ENCODE data around the gene CAV1.

The CAV1 gene

GRCh38 chr7:116535416-116535815, 10.6 kb downstream of the CAV1 start:
- in situ Hi-C loops (cut with HindIII; ENCODE audit: low sequenced_read_pairs), result no loop called here
- DNase-seq (ENCODE audit: low read depth), result no peak
- no peak overlapping the region for H3K4me3 ChIP-seq (ENCODE audit: low read depth, low read length)
- TF ChIP-seq CTCF (IDR thresholded peaks at IDR 0.05; ENCODE audit: low read depth, low read length, missing control alignments), result no peak

DNA sequence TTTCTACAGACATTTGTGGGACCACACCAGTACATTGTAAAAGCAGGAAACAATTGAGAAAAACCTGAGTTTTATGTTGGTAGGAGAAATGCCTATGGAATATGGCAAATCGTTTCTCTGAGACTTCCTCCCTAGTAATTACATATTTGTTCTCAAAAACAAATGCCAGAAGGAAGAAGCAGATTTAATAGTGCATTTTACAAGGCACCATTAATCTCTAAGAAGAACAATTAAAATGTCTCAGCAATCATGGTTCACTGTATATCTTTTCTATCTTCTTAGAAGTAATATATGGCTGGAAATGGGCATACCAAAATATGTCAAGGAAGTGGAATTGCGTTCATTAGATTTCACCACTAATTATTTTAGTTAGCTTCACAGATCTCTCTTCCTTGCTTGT, 13.3 kb downstream of the CAV1 start:
- in situ Hi-C loops (cut with HindIII; ENCODE audit: low sequenced_read_pairs), result no loop called here
- H3K4me3 ChIP-seq (ENCODE audit: low read depth, low read length), result no peak overlapping the region

GRCh38 chr7:116539879-116540278, 15.0 kb downstream of the CAV1 start:
- in situ Hi-C loops (cut with HindIII; ENCODE audit: low sequenced_read_pairs), result no loop called here
- no peak for TF ChIP-seq CTCF (IDR thresholded peaks at IDR 0.05; ENCODE audit: low read depth, low read length, missing control alignments)
- no peak overlapping the region for H3K4me3 ChIP-seq (ENCODE audit: low read depth, low read length)
- DNase-seq (ENCODE audit: low read depth), result no peak

More for the DNA sequence above, 13.3 kb downstream of the CAV1 start:
- TF ChIP-seq CTCF (IDR thresholded peaks at IDR 0.05; ENCODE audit: low read depth, low read length, missing control alignments), result no peak
- no peak for DNase-seq (ENCODE audit: low read depth)

DNA sequence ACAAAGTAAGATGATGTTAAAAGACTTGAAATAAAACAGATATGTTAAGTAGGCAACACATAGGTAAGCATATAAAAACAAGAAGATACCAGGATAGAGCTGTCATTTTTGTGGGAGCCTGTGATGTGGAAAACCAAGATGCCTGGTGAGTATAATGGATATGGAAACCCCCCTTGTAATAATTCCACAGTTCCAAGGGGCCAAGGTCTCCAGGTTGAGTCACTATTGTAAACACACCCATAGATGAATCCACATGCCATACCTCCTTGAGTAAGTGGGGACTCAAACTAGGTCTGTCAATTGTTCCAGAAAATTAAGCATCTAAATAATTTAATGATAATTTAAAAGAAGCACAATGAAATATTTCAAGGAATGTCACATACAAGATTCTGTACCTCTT, 15.9 kb downstream of the CAV1 start:
- in situ Hi-C loops (cut with HindIII; ENCODE audit: low sequenced_read_pairs), result no loop called here
- no peak overlapping the region for H3K4me3 ChIP-seq (ENCODE audit: low read depth, low read length)
- no peak for DNase-seq (ENCODE audit: low read depth)
- TF ChIP-seq CTCF (IDR thresholded peaks at IDR 0.05; ENCODE audit: low read depth, low read length, missing control alignments), result no peak

GRCh38 chr7:116541951-116542350, 17.1 kb downstream of the CAV1 start:
- TF ChIP-seq CTCF (IDR thresholded peaks at IDR 0.05; ENCODE audit: low read depth, low read length, missing control alignments), result no peak
- DNase-seq (ENCODE audit: low read depth), result no peak
- in situ Hi-C loops (cut with HindIII; ENCODE audit: low sequenced_read_pairs), result no loop called here
- no peak overlapping the region for H3K4me3 ChIP-seq (ENCODE audit: low read depth, low read length)

- TF ChIP-seq CTCF (IDR thresholded peaks at IDR 0.05; ENCODE audit: low read depth, low read length, missing control alignments), result no peak
- H3K4me3 ChIP-seq (ENCODE audit: low read depth, low read length), result no peak overlapping the region
- DNase-seq (ENCODE audit: low read depth), result no peak
- in situ Hi-C loops (cut with HindIII; ENCODE audit: low sequenced_read_pairs), result no loop called here
Measured at GRCh38 chr7:116542618-116543017, 17.8 kb downstream of the CAV1 start.

- no peak overlapping the region for H3K4me3 ChIP-seq (ENCODE audit: low read depth, low read length)
- no peak for DNase-seq (ENCODE audit: low read depth)
- no peak for TF ChIP-seq CTCF (IDR thresholded peaks at IDR 0.05; ENCODE audit: low read depth, low read length, missing control alignments)
- in situ Hi-C loops (cut with HindIII; ENCODE audit: low sequenced_read_pairs), result no loop called here
Measured at GRCh38 chr7:116543664-116544063, 18.8 kb downstream of the CAV1 start.
